ENCODE measurements around the gene LRP11. TPM values are rescaled to one million over a fixed set of nuclear protein-coding genes. Genes with fewer than 3 reads are reported as not detected.
"Not testable (repeated sequence)": the region's sequence is repeated elsewhere in the genome, so short reads cannot be mapped to it uniquely, and the experiment has no call there.

The LRP11 gene
- total RNA-seq, 1 experiment from 2014 or later, result 43.9 TPM

- no peak for DNase-seq (ENCODE audit: low spot score)
Measured at GRCh38 chr6:149869275-149869892, 5.2 kb upstream of the LRP11 start.

DNA sequence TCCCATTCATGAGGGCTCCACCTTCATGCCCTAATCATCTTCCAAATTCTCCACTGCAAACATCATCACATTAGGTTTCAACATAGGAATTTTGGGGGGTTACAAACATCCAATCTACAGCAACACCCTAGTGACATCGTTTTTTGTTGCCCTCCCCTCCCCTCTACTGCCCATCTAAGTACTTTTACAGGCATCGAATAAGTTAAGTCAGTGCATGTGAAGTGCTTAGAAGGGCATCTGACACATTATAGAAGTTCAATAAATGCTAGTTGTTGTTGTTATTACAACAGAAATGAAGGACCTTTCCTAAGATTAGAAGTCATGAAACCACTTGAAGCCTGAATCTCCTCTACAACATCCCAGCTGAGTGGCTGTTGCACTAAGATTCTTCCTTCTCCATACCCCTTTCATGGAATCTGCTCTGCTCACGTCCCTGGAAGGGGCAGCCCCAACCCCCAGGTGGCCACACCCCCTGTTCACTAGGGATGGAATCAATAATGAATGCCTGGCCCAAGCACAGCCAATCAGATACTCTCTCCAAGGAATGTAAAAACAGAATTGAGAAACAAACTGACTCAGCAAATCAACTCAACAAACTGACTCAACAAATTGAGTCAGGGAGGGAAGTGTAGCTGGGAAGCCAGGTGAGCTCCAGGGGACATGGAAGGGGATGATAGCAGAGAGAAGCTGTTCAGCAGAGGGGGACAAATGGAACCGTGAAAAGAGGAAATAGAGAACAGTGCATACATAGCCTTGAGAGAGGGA is 3.9 kb upstream of the LRP11 start:
- DNase-seq (ENCODE audit: low spot score), result no peak

DNA sequence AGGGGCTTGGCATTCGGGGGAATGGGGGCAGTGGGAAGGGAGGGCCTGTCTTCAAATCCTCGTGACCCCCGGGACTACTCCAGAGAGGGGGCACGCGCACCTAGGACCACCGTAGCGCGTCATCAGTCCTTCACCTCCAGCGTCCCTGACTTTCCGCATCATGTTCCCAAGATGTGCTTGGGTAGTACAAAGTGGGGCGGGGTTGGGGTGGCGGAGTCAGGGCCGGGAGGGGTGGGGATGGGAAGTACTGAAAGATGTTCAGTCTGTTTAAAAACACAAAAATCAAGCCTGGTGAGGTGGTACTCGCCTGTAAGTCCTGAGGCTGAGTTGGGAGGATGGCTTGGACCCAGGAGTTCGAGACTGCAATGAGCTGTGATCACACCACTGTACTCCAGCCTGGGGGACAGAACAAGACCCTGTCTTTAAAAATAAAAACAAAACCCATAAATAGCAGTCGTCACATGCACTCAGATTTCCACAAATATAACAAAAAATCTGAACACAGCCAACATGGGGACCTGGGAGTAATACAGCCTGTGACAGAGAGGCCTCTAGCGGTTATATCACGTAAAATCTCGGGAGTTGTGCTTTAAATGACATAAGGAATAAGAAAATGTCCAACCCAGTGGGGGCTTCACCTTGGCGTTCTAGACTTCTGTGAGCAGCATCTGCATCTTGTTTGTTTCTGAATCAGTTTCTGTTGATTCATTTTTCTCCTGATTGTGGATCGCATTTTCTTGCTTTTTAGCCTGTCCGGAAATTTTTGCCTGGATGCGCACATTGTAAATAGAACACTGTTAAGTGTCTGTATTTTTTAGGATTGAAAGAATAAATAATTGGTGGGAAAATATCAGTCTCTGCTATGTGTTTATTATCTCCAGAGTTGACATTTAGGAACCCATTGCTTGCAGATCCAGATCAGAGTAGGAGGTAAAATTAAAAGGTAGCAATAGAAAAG is 698 bp upstream of the LRP11 start:
- peak; percentile 40 for DNase-seq (ENCODE audit: low spot score)

DNA sequence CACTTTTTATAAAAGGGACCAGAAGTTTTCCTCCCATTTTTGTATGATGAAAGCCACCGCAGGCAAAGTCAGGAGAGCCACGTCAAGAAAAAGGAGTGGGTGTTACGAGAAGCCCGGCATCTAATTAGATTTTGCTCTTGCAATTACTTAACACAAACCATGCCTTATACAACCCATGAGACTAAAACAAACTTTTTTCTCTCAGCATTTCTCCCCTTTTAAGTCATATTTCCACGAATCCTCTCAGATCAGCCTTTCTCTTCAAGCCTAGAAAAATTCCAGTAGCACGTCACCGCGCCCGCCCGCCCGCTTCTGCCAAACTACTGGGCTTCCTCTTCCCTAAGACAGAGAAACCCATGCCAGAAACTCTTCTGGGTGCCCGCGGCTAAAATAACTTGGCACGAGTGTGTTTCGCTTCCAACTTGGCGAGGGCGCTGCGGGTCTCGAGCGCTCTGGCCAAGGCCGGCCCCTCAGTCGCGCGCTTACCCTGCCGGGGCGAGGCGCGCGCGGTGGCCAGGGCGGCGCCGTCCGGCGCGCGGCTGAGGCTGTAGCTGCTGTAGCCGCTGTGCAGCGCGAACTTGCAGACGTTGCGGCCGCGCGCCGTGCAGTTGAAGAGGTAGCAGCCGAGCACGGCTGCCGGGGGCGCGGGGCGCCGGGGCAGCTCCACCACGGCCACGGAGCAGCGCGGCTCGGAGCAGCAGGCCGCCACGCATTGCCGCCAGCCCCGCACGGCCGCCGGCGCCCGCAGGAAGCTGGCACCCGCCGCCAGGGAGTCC is 1.0 kb downstream of the LRP11 start:
- peak; percentile 56 for DNase-seq (ENCODE audit: low spot score)

DNA sequence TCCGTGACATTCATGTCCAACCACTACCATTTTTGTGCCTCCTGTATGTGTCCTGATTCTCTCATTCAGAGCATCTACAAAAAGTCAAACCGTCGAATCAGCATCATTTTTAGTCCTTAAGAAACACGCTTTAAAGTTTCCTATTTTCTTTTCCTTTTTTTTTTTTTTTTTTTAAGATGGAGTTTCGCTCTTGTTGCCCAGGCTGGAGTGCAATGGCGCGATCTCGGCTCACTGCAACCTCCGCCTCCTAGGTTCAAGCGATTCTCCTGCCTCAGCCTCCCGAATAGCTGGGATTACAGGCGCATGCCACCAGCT is 1.8 kb downstream of the LRP11 start:
- DNase-seq (ENCODE audit: low spot score), result not testable (repeated sequence)

GRCh38 chr6:149861603-149862423 is 2.3 kb downstream of the LRP11 start:
- DNase-seq (ENCODE audit: low spot score), result no peak

DNA sequence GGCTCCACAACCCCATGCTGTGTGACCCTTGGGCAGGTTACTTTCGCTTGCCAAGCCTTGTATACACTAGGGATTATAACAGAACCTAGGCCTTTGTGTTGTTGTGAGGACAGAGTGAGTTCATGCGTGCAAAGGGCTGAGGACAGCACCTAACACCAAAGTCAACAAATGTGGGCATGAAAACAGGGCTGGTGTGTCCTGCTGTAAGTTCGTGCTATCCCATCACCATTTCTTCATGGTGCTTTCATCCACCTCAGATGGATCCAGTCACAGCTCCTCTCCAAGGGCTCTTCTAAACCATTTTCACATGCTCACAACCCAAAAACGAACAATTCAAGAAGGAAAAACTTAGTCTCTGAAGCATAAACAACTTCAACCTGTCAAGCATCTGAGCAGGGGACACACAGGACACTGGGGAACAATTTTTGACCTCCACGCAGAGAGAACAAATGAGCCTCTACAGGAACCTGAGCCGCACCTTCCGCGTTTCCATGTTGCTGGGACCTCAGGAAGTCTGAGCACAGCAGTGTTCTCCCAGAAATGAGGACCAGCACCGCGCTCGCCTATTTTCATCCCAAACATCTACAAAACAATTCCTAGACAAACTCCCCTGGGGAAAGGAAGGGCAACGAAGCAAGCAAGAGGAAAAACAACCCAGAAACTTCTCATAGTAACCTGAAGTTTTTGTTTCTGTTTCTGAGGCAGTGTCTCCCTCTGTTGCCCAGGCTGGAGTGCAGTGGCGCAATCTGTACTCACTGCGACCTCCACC is 3.1 kb downstream of the LRP11 start:
- no peak for DNase-seq (ENCODE audit: low spot score)

DNA sequence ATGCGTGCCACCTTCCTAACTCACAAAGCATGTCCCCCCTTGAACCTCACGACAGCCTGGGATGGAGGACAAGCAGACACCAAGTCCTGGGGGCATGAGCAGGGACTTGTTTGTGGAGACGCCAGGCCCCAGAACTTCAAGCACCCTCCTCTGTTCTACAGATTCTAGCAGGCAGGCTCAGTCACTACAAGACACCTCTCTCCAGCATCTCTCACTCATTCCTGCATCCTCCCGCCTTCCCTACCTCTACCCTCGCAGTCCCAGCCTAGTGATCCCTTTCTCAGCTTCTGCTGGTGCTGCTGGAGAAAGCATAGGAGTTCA is 3.7 kb downstream of the LRP11 start:
- DNase-seq (ENCODE audit: low spot score), result no peak

DNA sequence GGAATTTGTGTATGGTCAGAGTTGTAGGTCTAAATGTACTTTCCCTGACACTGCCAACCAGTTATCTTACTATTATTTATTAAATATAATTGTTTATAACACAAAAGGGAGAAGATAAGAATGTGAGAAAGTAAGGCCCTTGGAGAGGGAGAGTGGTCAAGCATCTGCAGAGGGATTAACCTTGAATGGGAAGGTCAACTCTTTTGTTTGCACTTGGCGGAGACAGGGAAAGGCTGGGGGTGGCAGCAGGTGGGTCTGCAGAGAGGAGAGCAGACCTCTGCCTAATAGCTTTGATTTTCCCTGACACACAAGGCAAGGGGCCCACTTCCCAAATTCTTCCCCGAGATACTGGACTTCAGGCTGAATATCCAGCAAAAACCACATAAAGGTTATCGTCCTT is 4.2 kb downstream of the LRP11 start:
- no peak for DNase-seq (ENCODE audit: low spot score)

DNA sequence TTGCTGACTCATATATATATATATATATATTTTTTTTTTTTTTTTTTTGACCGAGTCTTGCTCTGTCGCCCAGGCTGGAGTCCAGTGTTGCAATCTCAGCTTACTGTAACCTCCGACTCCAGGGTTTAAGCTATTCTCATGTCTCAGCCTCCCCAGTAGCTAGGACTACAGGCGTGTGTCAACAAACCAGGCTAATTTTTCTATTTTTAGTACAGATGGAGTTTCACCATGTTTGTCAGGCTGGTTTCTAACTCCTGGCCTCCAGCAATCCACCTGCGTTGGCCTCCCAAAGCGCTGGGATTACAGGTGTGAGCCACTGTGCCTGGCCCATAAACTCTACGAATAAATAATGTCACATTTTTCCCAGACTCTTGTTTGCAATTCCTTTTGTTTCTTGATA is 4.8 kb downstream of the LRP11 start:
- DNase-seq (ENCODE audit: low spot score), result no peak

DNA sequence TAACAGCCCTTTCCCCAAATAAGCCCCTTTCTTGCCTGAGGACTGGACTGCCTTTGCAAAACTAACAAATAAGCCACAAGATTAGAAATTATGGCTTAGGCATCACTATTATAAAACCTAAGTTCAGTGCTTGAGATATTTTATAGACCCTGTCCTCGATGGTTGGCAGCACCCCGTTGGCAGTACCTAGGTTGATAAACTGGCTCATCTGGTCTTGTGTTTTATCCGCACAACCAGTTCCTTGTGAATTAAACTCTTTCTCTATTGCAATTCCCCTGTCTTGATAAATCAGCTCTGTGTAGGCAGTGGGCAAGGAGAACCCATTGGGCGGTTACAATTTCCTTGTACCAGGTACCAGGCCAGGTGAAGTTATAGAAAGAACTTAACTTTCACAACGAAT is 6.6 kb downstream of the LRP11 start:
- no peak for DNase-seq (ENCODE audit: low spot score)

DNA sequence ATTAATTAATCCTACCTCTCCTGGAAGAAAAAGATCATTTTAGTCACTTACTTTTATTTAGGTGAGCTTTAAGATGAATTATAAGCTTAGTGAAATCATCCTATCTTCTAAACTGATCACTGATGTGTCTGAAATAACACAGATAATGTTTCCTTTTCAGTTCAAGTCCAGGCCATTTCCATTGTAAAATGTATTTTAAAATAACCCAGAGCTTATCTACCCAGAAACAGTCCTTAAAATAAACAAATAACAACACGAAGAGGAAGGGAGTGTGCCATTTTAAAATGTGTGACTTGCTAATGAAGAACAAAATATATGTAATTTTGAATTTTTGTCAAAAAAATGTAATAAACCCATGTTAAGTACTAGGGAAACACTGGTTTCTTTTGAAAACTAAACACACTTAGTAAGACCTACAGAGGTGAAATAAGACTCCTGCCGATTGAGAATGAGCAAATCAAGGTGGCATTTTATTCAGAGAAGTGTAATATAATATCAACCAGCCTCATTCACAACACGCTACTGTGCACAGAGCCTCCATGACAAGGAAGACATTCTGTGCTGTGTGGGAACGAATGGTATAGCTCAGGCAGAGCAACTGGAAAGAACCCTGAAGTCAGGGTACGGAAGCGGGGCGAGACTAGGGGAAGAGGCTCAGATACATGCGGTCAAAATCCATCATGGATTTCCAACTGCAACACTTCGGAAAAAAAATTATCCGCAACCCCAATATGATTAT is 7.7 kb downstream of the LRP11 start:
- no peak for DNase-seq (ENCODE audit: low spot score)

- no peak for DNase-seq (ENCODE audit: low spot score)
Measured at GRCh38 chr6:149855741-149856140, 8.4 kb downstream of the LRP11 start.

GRCh38 chr6:149855040-149855654 is 9.0 kb downstream of the LRP11 start:
- peak; percentile 85 for DNase-seq (ENCODE audit: low spot score)

- peak; percentile 42 for DNase-seq (ENCODE audit: low spot score)
Measured at GRCh38 chr6:149854532-149854931, 9.6 kb downstream of the LRP11 start.

DNA sequence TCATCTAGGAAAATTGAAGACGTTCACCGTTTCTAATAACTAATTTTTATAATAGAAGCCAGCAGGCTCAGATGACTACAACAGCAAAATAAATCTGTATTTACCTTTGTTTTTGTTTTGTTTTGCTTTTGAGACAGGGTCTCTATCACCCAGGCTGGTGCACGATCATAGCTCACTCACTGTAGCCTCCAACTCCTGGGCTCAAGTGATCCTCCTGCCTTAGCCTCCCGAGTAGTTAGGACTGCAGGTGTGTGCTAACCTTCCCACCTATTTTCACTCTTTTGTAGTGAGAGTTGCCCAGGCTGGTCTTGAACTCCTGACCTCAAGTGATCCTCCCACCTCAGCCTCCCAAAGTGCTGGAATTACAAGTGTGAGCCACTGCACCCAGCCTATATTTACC is 10.1 kb downstream of the LRP11 start:
- not testable (repeated sequence) for DNase-seq (ENCODE audit: low spot score)

DNA sequence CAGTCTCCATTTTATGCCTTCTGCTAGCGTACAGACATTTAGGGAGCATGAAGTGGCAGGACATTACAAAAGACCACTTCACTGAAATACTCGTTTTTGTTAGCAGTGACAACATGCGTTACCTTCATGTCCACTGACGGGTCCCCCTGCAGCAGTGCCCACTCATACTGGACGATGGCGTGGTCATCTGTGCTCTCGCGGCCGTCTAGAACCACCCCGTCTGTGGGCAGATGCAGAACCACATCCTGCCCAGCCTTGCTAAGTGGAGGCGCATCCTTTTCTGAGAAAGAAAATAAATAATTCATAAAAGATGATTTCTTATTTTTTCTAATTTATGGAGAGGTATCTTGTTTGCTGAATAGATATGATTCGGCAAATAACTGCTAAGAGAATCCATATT is 11.3 kb downstream of the LRP11 start:
- peak; percentile 26 for DNase-seq (ENCODE audit: low spot score)

DNA sequence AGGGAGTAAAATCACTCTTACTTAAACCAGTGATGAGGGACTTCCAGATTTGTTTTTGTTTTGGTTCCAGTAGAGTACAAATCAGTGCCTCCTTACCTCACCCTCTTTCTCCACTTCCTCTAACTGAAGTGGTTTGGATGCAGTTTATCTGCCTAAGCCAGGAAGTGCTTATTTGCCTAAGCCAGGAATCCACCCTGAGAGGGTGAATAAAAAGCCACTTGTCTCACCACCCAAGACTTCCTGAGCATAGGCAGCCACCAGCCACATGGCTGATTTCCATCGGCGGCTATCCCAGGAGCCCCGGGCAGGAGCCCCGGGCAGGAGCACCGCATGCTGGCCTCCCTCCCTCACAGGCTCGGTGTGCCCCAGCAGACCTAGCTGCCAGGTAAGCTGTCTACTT is 12.0 kb downstream of the LRP11 start:
- peak; percentile 76 for DNase-seq (ENCODE audit: low spot score)

DNA sequence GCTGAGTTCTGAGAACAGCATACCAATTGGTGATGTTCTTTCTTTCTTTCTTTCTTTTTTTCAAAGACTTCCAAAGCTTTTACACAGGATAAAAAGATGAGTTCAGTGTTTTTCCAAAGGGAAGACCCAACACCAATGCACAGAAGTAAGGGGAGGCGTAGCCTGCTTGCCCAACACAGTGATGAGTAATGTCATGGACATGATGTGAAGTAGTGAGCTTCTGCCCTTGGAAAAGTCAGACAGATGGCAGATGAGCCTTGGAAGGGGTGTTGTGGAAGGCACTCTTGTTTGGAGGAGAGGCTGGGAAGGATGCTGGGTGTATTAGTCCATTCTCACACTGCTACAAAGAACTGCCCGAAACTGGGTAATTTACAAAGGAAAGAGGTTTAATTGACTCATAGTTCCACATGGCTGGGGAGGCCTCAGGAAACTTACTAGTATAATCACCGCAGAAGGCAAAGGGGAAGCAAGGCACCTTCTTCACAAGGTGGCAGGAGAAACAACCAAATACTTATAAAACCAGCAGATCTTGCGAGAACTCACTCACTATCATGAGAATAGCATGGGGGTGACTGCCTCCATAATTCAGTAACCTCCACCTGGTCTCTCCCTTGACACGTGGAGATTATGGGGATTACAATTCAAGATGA is 12.6 kb downstream of the LRP11 start:
- no peak for DNase-seq (ENCODE audit: low spot score)

Measured in A172 (cell line).